OCI-M2 (cell line): Measurements from ENCODE around the gene GOLGA8T.
"Not testable (repeated sequence)": the region's sequence is repeated elsewhere in the genome, so short reads cannot be mapped to it uniquely, and the experiment has no call there.

Experiments used
- DNase-seq: peaks from one replicate; lab custom pipeline; 2025; ENCODE audit not compliant: unreplicated experiment; lab: John Stamatoyannopoulos, UW

The GOLGA8T gene

GRCh38 chr15:30134751-30135150 is at the start of gene GOLGA8T:
GOLGA8T (plus strand) TSS chr15:30135051; CDS start chr15:30135149, 98 bp downstream.
- not testable (repeated sequence) for DNase-seq

- DNase-seq, result not testable (repeated sequence)
These were observed 37.0 kb upstream of the GOLGA8T start for GRCh38 chr15:30097827-30098226.

- DNase-seq, result not testable (repeated sequence)
These were observed 32.0 kb upstream of the GOLGA8T start for GRCh38 chr15:30102890-30103289.

GRCh38 chr15:30103941-30104507 is 30.8 kb upstream of the GOLGA8T start:
- not testable (repeated sequence) for DNase-seq

- DNase-seq, result not testable (repeated sequence)
These were observed 24.3 kb upstream of the GOLGA8T start for GRCh38 chr15:30110591-30110990.

- not testable (repeated sequence) for DNase-seq
These were observed 4.8 kb upstream of the GOLGA8T start for GRCh38 chr15:30130066-30130465.

- DNase-seq, result not testable (repeated sequence)
These were observed 8.4 kb downstream of the GOLGA8T start for GRCh38 chr15:30143246-30143645.

GRCh38 chr15:30149891-30150290 is 15.0 kb downstream of the GOLGA8T start:
- not testable (repeated sequence) for DNase-seq

GRCh38 chr15:30162479-30163357 is 27.9 kb downstream of the GOLGA8T start:
- DNase-seq, result not testable (repeated sequence)

- not testable (repeated sequence) for DNase-seq
These were observed 28.9 kb downstream of the GOLGA8T start for GRCh38 chr15:30163759-30164158.

- not testable (repeated sequence) for DNase-seq
These were observed 29.4 kb downstream of the GOLGA8T start for GRCh38 chr15:30164257-30164656.

GRCh38 chr15:30167403-30167802 is 32.6 kb downstream of the GOLGA8T start:
- not testable (repeated sequence) for DNase-seq

- DNase-seq, result not testable (repeated sequence)
These were observed 33.0 kb downstream of the GOLGA8T start for GRCh38 chr15:30167886-30168285.

- DNase-seq, result not testable (repeated sequence)
These were observed 36.6 kb downstream of the GOLGA8T start for GRCh38 chr15:30171452-30171851.

- DNase-seq, result not testable (repeated sequence)
These were observed 38.3 kb downstream of the GOLGA8T start for GRCh38 chr15:30173041-30173608.

- DNase-seq, result not testable (repeated sequence)
These were observed 40.4 kb downstream of the GOLGA8T start for GRCh38 chr15:30175291-30175690.

GRCh38 chr15:30176613-30177012 is 41.8 kb downstream of the GOLGA8T start:
- not testable (repeated sequence) for DNase-seq

- DNase-seq, result not testable (repeated sequence)
These were observed 45.0 kb downstream of the GOLGA8T start for GRCh38 chr15:30179814-30180213.

- not testable (repeated sequence) for DNase-seq
These were observed 50.6 kb downstream of the GOLGA8T start for GRCh38 chr15:30185495-30185894.

GRCh38 chr15:30187429-30187828 is 52.6 kb downstream of the GOLGA8T start:
- DNase-seq, result not testable (repeated sequence)

- not testable (repeated sequence) for DNase-seq
These were observed 54.9 kb downstream of the GOLGA8T start for GRCh38 chr15:30189754-30190153.

GRCh38 chr15:30191143-30191542 is 56.3 kb downstream of the GOLGA8T start:
- not testable (repeated sequence) for DNase-seq
